Uterus (tissue), 4 donors: ENCODE data around the gene HMMR. TPM values are rescaled to one million over a fixed set of nuclear protein-coding genes. Genes with fewer than 3 reads are reported as not detected.
"Not testable (repeated sequence)": the region's sequence is repeated elsewhere in the genome, so short reads cannot be mapped to it uniquely, and the experiment has no call there.

ENCODE experiments used
- DNase-seq, 2 donors: peaks; one replicate each; pipeline ENCODE4 v3.0.0-alpha.2; 2019 to 2020
- H3K27ac ChIP-seq, 2 donors: fragments of 200-600 bp; sonication (generic); 1 replicate in 1 of 2; 2 replicates in 1 of 2; pipeline ENCODE4 v1.5.1; 2016 to 2018
- H3K27me3 ChIP-seq, 2 donors: fragments of 200-600 bp; sonication (generic); one replicate each; pipeline ENCODE4 v1.5.1; 2018 to 2019; ENCODE audit warnings: control low read depth in 1 of 2
- H3K36me3 ChIP-seq, 2 donors: fragments of 200-600 bp; sonication (generic); one replicate each; pipeline ENCODE4 v1.5.1; 2019; ENCODE audit warnings: control low read depth in 1 of 2
- H3K4me1 ChIP-seq, 2 donors: fragments of 200-600 bp; sonication (generic); one replicate each; pipeline ENCODE4 v1.5.1; 2018 to 2019; ENCODE audit warnings: control low read depth in 1 of 2
- H3K4me3 ChIP-seq, 2 donors: fragments of 200-600 bp; sonication (generic); 1 replicate in 1 of 2; 2 replicates in 1 of 2; pipeline ENCODE4 v1.5.1; 2018 to 2019; ENCODE audit warnings: mild to moderate bottlenecking in 1 of 2
- H3K9me3 ChIP-seq, 2 donors: fragments of 200-600 bp; sonication (generic); one replicate each; pipeline ENCODE4 v1.5.1; 2019; ENCODE audit warnings: control low read depth in 1 of 2
- POLR2A ChIP-seq, 2 donors: fragments of 450-650 bp; IDR thresholded peaks; one replicate each; pipeline ENCODE4 v1.6.1; 2016; ENCODE audit warnings: antibody characterized with exemption in 2 of 2, mild to moderate bottlenecking in 1 of 2, moderate library complexity in 1 of 2
- intact Hi-C: fragments of 100-400 bp; cut with DNase I; formaldehyde crosslinking; loops from one replicate; pipeline ENCODE4 v1.15.1; 2023; ENCODE audit warnings: low total_unique reads
- small RNA-seq: library from RNA; depleted of rRNA; stranded (forward); fragments of <200 nt; gene quantifications from one replicate; pipeline ENCODE3, GENCODE V24; 2016
- total RNA-seq, 4 donors: library from RNA; depleted of rRNA in 3 of 4; stranded (reverse); fragments of >200 nt in 3 of 4; gene quantifications; one replicate each; pipeline versions ENCODE4 v1.1.0 to v1.2.4, GENCODE V29; 2014 to 2023
- TF ChIP-seq, protein P1 (sequence below), 4 experiments: fragments of 200-600 bp in 2 of 4; fragments of 450-650 bp in 2 of 4; sonication (generic) in 2 of 4; IDR thresholded peaks; one replicate each; pipeline ENCODE4 v1.5.1; 2016 to 2019; ENCODE audit warnings: antibody characterized with exemption in 4 of 4, mild to moderate bottlenecking in 2 of 4, moderate library complexity in 1 of 4
- donor health status: DM: yes; HTN: yes; CAD: no.

The HMMR gene
- total RNA-seq, 4 donors from 2014 or later = 13.8 TPM; not detected in 3

DNA sequence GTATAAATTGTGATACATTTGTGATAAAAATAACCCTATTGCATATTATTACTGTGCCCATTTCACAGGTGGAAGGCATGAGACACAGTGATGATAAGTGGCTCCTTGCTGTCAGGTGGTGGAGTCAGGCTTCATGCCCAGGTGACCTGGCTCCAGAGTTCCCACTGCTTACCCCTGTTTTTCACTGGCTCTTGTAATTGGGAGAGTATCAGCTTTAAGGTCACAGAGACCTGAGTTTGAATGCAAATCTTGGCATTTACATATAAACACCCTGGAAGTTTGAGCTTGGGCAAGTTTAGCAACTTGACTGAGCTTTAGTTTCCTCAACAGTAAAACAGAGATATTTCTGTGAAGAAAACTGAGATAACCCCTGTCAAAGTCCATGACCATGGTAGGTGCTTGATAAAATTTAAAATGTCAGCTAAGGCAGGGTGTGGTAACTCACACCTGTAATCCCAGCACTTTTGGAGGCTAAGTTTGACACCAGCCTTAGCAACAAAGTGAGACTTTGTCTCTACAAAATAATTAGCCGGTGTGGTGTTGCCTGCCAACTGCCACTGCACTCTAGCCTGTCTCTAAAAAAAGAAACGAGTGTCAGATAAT is 74.2 kb downstream of the HMMR start:
- H3K9me3 ChIP-seq = no peaks in the 10 kb centered on the region
- no peaks in the 10 kb centered on the region for H3K4me1 ChIP-seq
- H3K27ac ChIP-seq = no peak overlapping the region
- no peaks in the 10 kb centered on the region for H3K36me3 ChIP-seq
- DNase-seq = no peak
- H3K27me3 ChIP-seq = no peaks in the 10 kb centered on the region
- intact Hi-C loops = no loop called here
- no peak overlapping the region for H3K4me3 ChIP-seq
- TF ChIP-seq, protein P1, sequence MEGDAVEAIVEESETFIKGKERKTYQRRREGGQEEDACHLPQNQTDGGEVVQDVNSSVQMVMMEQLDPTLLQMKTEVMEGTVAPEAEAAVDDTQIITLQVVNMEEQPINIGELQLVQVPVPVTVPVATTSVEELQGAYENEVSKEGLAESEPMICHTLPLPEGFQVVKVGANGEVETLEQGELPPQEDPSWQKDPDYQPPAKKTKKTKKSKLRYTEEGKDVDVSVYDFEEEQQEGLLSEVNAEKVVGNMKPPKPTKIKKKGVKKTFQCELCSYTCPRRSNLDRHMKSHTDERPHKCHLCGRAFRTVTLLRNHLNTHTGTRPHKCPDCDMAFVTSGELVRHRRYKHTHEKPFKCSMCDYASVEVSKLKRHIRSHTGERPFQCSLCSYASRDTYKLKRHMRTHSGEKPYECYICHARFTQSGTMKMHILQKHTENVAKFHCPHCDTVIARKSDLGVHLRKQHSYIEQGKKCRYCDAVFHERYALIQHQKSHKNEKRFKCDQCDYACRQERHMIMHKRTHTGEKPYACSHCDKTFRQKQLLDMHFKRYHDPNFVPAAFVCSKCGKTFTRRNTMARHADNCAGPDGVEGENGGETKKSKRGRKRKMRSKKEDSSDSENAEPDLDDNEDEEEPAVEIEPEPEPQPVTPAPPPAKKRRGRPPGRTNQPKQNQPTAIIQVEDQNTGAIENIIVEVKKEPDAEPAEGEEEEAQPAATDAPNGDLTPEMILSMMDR (IDR thresholded peaks at IDR 0.05) = no peak
- TF ChIP-seq POLR2A (IDR thresholded peaks at IDR 0.05) = no peak

DNA sequence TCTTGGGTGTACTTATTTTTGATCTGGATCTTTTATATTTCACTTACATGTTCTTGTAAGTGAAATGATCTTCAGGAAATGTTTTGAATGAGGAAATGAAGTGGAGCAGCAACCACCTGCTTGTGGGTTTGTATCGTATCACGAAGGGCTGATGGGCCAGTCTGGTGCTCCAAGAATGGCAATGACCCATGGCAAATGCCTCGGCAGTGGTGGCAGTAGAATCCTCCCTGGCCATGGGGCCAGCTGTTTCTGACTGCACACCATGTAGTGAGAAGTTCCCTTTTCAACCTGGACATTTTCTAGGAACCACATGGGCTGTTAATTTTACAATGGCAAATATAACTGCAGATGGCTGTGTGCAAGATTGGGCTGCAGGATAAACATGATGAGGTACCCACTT is 74.9 kb downstream of the HMMR start:
- DNase-seq = no peak

DNA sequence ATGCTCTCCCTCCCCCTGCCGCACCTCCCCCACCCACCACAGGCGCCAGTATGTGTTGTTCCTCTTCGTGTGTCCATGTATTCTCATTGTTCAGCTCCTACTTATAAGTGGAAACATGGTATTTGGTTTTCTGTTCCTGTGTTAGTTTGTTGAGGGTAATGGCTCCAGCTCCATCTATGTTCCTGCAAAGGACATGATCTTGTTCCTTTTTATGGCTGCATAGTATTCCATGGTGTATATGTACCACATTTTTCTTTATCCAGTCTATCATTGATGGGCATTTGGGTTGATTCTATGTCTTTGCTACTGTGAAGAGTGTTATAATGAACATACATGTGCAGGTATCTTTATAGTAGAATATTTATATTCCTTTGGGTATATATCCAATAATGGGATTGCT is 76.0 kb downstream of the HMMR start:
- DNase-seq = not testable (repeated sequence)

More for the DNA sequence above, 74.9 kb downstream of the HMMR start:
- no peaks in the 10 kb centered on the region for H3K36me3 ChIP-seq
- TF ChIP-seq POLR2A (IDR thresholded peaks at IDR 0.05) = no peak
- TF ChIP-seq, protein P1 (IDR thresholded peaks at IDR 0.05) = no peak
- no peaks in the 10 kb centered on the region for H3K27me3 ChIP-seq
- H3K9me3 ChIP-seq = no peaks in the 10 kb centered on the region
- no peak overlapping the region for H3K4me3 ChIP-seq
- H3K4me1 ChIP-seq = no peaks in the 10 kb centered on the region
- intact Hi-C loops = no loop called here
- H3K27ac ChIP-seq = no peak overlapping the region

DNA sequence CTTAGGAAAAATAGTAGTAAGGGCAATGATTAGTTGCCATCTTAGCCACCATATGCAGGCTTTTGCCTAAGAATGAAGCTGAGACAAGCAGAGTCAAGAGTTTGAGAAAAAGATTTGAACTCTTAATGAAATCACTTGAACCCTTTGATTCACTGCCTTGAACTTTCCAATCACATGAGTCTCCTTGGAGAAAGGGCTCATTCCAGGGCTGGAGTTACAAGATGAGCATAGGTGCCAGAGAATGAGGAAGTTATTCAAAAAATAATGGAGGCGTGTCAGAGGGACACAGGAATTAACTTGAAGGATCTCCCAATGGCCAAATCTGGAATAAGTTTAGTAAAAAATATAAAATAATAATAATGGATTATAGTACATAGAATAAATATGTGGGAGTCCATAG is 80.3 kb downstream of the HMMR start:
- TF ChIP-seq, protein P1 (IDR thresholded peaks at IDR 0.05) = no peak
- TF ChIP-seq POLR2A (IDR thresholded peaks at IDR 0.05) = no peak
- no peak for DNase-seq
- Histone ChIP-seq H3K27me3 (no peaks in the 10 kb centered on the region), H3K27ac (no peak overlapping the region), H3K4me3 (no peak overlapping the region), H3K9me3 (no peaks in the 10 kb centered on the region), H3K36me3 (no peaks in the 10 kb centered on the region), H3K4me1 (no peaks in the 10 kb centered on the region)
- intact Hi-C loops = no loop called here

More for the DNA sequence above, 76.0 kb downstream of the HMMR start:
- H3K27me3 ChIP-seq, H3K9me3 ChIP-seq, intact Hi-C loops, H3K4me3 ChIP-seq, H3K36me3 ChIP-seq, H3K27ac ChIP-seq, H3K4me1 ChIP-seq: not testable (repeated sequence)

Small RNA genes lying within 50 kb of the gene (small RNA-seq; reads per million reads assigned to genes)
- gene AC008723.1 = not detected

Other genes starting within 250 kb of the HMMR start
- gene CCNG1, start 23.0 kb upstream of the HMMR start, total RNA-seq = 100 to 1,000 TPM in 3 of 4 donors, 10 to 100 TPM in 1; 83.5 to 210 (median 141) TPM
- 10 to 100 TPM in 2 of 4 donors, 1 to 10 TPM in 2; 7.6 to 24.8 (median 9.8) TPM for gene NUDCD2, start 530 bp upstream of the HMMR start, total RNA-seq
- gene MAT2B, start 45.0 kb downstream of the HMMR start, total RNA-seq = 10 to 100 TPM; 40.0 to 93.1 (median 63.2) TPM